HEK293T (cell line): ENCODE data around the gene CABP1.
"Not testable (repeated sequence)": the region's sequence is repeated elsewhere in the genome, so short reads cannot be mapped to it uniquely, and the experiment has no call there.

Experiments
- CTBP1 ChIP-seq: fragments of 450-650 bp; IDR thresholded peaks from 2 replicates; pipeline ENCODE4 v1.6.1; 2016; ENCODE audit warnings: borderline replicate concordance
- ELF4 ChIP-seq: fragments of 450-650 bp; IDR thresholded peaks from 2 replicates; pipeline ENCODE4 v1.6.1; 2017; ENCODE audit warnings: antibody characterized with exemption
- FOXA1 ChIP-seq: fragments of 450-650 bp; IDR thresholded peaks from 2 replicates; pipeline ENCODE4 v1.6.1; 2016; ENCODE audit warnings: mild to moderate bottlenecking
- FOXK2 ChIP-seq: fragments of 450-650 bp; IDR thresholded peaks from 2 replicates; pipeline ENCODE4 v1.6.1; 2016; ENCODE audit warnings: mild to moderate bottlenecking
- FOXM1 ChIP-seq: fragments of 450-650 bp; IDR thresholded peaks from 2 replicates; pipeline ENCODE4 v1.6.1; 2017; ENCODE audit warnings: mild to moderate bottlenecking, borderline replicate concordance
- HDGF ChIP-seq: fragments of 450-650 bp; IDR thresholded peaks from 2 replicates; pipeline ENCODE4 v1.6.1; 2017; ENCODE audit warnings: antibody characterized with exemption, borderline replicate concordance
- TARDBP ChIP-seq: fragments of 450-650 bp; IDR thresholded peaks from 2 replicates; pipeline ENCODE4 v1.6.1; 2016

DNA sequence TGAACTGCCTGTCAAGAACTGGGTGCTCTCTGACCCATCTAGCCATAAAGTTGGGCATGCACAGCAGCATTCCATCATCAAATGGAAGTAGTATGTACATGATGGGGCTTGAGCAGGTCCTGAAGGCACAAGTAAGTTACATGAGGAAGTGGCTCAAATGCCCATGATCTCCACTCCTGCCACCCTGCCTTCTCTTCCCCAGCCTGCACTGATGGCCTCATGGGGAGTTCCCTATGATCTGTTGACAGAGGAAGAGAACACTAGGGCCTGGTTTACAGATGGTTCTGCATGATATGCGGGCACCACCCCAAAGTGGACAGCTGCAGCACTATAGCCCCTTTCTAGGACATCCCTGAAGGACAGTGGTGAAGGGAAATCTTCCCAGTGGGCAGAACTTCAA is 28.9 kb upstream of the CABP1 start:
- TF ChIP-seq CTBP1, FOXA1, FOXK2, TARDBP, HDGF, ELF4, FOXM1: not testable (repeated sequence)
